Stimulated activated CD8-positive, alpha-beta memory T cell treated with anti-CD3 and anti-CD28 coated beads, Interleukin-4, amount 100 ng/mL, for 24 hours (primary cell): ENCODE results near the gene CD14.
A peak's percentile ranks its signal among the peaks of the same experiment; 100 is the strongest.
"Not testable (repeated sequence)": the region's sequence is repeated elsewhere in the genome, so short reads cannot be mapped to it uniquely, and the experiment has no call there.

Experiments
- DNase-seq: peaks from one replicate; pipeline ENCODE4 v3.0.0-alpha.2; 2020; ENCODE audit warnings: low read depth

The CD14 gene

GRCh38 chr5:140635291-140636257, 2.6 kb upstream of the CD14 start:
- no peak for DNase-seq

- DNase-seq: no peak
Measured at GRCh38 chr5:140634103-140634502, 1.1 kb upstream of the CD14 start.

DNA sequence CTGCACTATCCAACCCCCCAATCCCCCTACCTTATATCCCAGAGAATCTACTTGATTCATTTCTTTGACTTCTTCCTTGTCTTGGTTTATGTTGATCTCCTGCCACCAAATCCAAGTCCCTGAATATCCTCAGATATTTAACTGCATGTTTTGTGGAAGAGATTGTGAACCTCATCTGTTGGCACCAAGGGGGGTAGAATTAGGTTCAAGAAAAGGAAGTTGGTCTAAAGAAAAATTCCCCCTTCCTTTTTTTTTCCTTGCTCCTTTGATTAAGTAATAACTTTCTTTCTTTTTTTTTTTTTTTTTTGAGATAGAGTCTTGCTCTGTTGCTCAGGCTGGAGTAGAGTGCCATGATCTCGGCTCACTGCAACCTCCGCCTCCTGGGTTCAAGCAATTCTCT, 526 bp upstream of the CD14 start:
- DNase-seq: no peak

DNA sequence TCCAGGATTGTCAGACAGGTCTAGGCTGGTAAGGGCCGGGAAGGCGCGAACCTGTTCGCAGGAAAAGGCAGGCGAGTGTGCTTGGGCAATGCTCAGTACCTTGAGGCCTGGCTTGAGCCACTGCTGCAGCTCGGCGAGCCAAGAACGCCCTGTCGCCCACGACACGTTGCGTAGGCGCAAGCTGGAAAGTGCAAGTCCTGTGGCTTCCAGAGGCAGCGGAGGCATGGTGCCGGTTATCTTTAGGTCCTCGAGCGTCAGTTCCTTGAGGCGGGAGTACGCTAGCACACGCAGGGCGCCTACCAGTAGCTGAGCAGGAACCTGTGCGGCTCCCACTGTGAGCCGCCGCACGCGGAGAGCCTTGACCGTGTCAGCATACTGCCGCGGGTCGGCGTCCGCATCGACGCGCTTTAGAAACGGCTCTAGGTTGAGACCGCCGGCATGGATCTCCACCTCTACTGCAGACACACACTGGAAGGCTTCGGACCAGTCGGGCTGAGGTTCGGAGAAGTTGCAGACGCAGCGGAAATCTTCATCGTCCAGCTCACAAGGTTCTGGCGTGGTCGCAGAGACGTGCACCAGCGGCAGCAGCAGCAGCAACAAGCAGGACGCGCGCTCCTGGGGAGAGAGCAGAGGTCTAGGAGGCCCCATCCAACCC, 482 bp downstream of the CD14 start:
- peak; percentile 26 for DNase-seq

GRCh38 chr5:140631831-140632365, 1.1 kb downstream of the CD14 start:
- DNase-seq: no peak

GRCh38 chr5:140631036-140631417, 1.9 kb downstream of the CD14 start:
- DNase-seq: no peak

DNA sequence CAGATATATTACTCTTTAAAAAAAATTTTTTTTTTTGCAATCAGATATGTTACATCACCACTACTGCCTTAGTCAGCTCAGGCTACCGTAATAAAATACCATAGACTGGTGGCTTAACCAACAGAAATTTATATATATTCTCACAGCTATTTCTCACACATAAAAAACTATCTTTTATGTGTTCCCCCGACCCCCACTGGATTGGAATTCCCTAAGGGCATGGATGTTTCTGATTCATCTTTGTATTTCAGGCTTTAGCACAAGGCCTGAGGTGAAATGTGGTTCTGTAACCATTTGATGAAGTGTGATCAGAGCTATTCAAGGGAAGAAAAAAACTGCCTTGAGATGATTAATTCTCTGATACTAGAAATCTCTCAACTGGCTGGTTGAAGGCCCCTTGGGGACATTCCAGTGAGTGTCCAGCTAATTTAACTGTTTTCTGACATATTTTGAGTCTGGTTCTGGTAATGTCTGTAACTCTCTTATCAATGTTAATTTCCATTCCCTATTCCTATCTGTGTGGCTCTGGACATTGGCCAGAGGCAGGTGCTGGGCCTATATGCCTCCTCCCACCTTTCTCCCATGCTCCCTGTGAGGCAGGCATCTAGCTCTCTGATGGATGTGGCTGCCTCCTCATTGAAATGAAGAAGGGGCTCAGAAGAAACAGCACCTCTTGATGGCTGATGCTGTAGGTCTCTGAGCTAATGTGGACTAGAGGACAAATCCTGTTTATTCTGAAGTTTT, 2.5 kb downstream of the CD14 start:
- no peak for DNase-seq

DNA sequence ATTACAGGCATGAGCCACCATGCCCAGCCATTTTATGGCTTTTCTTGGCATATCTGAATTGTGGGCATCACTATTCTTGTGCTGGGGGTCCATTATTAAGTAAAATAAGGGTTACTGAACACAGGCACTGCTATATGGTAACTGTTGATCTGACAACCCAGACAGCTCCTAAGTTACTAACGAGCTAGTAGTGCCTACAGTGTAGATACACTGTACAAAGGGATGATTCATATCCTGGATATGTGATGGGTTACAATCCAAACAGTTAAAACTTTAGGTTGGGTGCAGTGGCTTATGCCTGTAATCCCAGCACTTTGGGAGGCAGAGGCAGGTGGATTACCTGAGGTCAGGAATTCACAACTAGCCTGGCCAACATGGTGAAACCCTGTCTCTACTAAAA, 4.3 kb downstream of the CD14 start:
- DNase-seq: no peak

DNA sequence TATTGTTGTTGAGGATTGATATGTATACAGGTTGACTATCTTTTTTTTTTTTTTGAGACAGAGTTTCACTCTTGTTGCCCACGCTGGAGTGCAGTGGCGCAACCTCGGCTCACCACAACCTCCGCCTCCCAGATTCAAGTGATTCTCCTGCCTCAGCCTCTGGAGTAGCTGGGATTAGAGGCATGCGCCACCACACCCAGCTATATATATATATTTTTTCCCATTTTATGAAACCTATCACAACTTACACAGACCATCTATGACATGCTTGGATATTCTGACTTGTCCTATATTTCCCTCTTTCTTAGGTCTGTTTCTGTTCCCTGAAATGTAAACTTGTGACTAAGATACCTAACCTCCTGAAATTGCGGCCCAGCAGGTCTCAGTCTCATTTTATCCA, 5.0 kb downstream of the CD14 start:
- no peak for DNase-seq

DNA sequence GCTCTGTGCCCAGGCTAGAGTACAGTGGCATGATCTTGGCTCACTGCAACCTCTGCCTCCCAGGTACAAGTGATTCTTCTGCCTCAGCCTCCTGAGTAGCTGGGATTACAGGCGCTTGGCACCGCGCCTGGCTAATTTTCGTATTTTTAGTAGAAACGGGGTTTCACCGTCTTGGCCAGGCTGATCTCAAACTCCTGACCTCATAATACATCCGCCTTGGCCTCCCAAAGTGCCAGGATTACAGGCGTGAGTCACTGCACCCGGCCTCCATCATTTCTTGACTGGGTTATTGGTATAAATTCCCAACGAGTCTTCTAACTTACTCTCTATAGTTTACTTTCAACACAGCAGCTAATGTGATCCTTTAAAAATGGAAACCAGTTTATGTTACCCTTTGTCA, 8.1 kb downstream of the CD14 start:
- DNase-seq: not testable (repeated sequence)

- DNase-seq: not testable (repeated sequence)
Measured at GRCh38 chr5:140623061-140623460, 9.9 kb downstream of the CD14 start.

DNA sequence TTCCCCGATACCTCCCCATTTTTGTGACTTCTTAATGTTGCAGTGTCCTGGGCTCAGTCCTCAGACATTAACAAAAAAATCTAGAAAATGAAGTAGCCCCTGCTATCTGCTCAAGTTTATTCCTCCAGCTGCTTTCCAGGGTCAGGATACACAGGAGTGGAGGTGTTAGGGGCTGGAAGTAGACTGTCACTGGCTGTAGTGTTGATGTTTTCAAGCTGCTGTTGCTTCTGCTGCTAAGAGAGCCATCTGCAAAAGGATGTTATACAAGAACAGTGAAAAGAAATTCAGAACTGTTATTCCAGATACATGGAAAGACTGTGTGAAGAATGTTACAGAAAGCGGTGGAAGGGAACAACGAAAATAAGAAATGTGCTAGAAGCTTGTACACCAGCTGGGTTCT, 10.7 kb downstream of the CD14 start:
- no peak for DNase-seq

DNA sequence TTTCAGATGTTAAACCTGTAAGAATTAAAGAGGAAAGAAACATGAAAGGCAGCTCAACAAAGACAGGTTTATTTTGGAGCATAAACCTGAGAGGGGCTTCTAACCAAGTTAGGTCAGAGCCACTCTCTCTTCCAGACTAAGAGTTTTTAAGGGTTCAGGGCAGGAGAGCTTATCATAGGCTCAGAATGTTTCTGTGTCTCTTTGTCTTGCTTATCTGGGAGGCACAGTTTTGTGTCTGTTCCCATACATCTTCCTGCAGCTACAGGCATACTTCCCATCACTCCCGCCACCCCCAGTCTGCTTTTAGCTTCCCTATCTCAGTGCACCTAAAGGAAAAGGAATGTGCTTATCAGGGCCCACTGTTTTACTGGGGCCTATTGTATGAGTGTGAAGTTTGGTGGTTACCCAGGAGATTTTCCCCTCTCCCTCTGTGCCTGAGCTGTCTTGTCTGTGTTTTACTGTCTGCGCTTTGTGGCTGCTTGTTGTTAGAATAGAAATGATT, 21.9 kb downstream of the CD14 start:
- DNase-seq: no peak

- no peak for DNase-seq
Measured at GRCh38 chr5:140609126-140609525, 23.8 kb downstream of the CD14 start.

GRCh38 chr5:140608722-140609121, 24.3 kb downstream of the CD14 start:
- DNase-seq: no peak

- no peak for DNase-seq
Measured at GRCh38 chr5:140607031-140607430, 25.9 kb downstream of the CD14 start.

GRCh38 chr5:140605879-140606278, 27.1 kb downstream of the CD14 start:
- DNase-seq: no peak

GRCh38 chr5:140603734-140604133, 29.2 kb downstream of the CD14 start:
- DNase-seq: no peak

- DNase-seq: not testable (repeated sequence)
Measured at GRCh38 chr5:140603446-140603698, 29.6 kb downstream of the CD14 start.

- DNase-seq: no peak
Measured at GRCh38 chr5:140602147-140602546, 30.8 kb downstream of the CD14 start.

- DNase-seq: no peak
Measured at GRCh38 chr5:140600096-140600495, 32.9 kb downstream of the CD14 start.

- no peak for DNase-seq
Measured at GRCh38 chr5:140598836-140599235, 34.1 kb downstream of the CD14 start.

- no peak for DNase-seq
Measured at GRCh38 chr5:140596321-140596741, 36.6 kb downstream of the CD14 start.
